ENCODE measurements around the gene RAB29. TPM values are rescaled to one million over a fixed set of nuclear protein-coding genes. Genes with fewer than 3 reads are reported as not detected.

The RAB29 gene
- total RNA-seq, 1 experiment from 2014 or later: 15.1 TPM

- H3K4me1 ChIP-seq (ENCODE audit: control insufficient read depth, insufficient read depth, low read length): peaks cover 15% of the 10 kb centered on the region
- ATAC-seq (no peak), DNase-seq (ENCODE audit: low read depth, low spot score) (no peak)
- intact Hi-C loops (cut with micrococcal nuclease; ENCODE audit: unreplicated experiment): no loop called here
- no peaks in the 10 kb centered on the region for H3K9me3 ChIP-seq (ENCODE audit: control insufficient read depth, insufficient read depth, low read depth, low read length)
- in situ Hi-C loops (cut with HindIII; ENCODE audit: low pct_unique_long_range_greater_than_20kb, low sequenced_read_pairs): no loop called here
- ChIA-PET POLR2A (no interaction called here), CTCF (interaction anchor here (1.0 kb wide), 1 partner anchor 20 kb away, joined by 4 read pairs; no protein-coding TSS in a partner anchor)
- no peaks in the 10 kb centered on the region for H3K27me3 ChIP-seq (ENCODE audit: control insufficient read depth, insufficient read depth, low read length)
- BruUV-seq (replicated peaks): no TSS peak
- no peaks in the 10 kb centered on the region; the same call in 1 of the 2 replicates for H3K36me3 ChIP-seq (ENCODE audit: control insufficient read depth, insufficient read depth, low read length)
- H3K27ac ChIP-seq (ENCODE audit: low read length): peak overlapping the region; percentile 80
- TF ChIP-seq CTCF (IDR thresholded peaks at IDR 0.05) (no peak), TCF7L2 (IDR thresholded peaks at IDR 0.05; ENCODE audit: low read depth, low read length) (no peak), REST (IDR thresholded peaks at IDR 0.05; ENCODE audit: insufficient read depth in 1 of 2, low read depth in 2 of 2, low read length in 1 of 2) (no peak), SIN3A (IDR thresholded peaks at IDR 0.05; ENCODE audit: borderline replicate concordance, insufficient read depth, low read depth, low read length) (no peak), POLR2AphosphoS5 (IDR thresholded peaks at IDR 0.05; ENCODE audit: low read depth, low read length) (no peak)
- peak overlapping the region; percentile 84 to 86 for H3K4me3 ChIP-seq (ENCODE audit: low read depth in 2 of 2, low read length in 2 of 2)
Observed at GRCh38 chr1:205811660-205812059, 36.4 kb upstream of the RAB29 start.

GRCh38 chr1:205810448-205811157 is 35.3 kb upstream of the RAB29 start:
- peaks cover 15% of the 10 kb centered on the region for H3K4me1 ChIP-seq (ENCODE audit: control insufficient read depth, insufficient read depth, low read length)
- H3K36me3 ChIP-seq (ENCODE audit: control insufficient read depth, insufficient read depth, low read length): no peaks in the 10 kb centered on the region; the same call in 1 of the 2 replicates
- intact Hi-C loops (cut with micrococcal nuclease; ENCODE audit: unreplicated experiment) (no loop called here), in situ Hi-C loops (cut with HindIII; ENCODE audit: low pct_unique_long_range_greater_than_20kb, low sequenced_read_pairs) (no loop called here)
- DNase-seq (ENCODE audit: low read depth, low spot score) (no peak), ATAC-seq (no peak)
- ChIA-PET CTCF (interaction anchor here (1.0 kb wide), 1 partner anchor 19 kb away, joined by 4 read pairs; no protein-coding TSS in a partner anchor), POLR2A (no interaction called here)
- no peaks in the 10 kb centered on the region for H3K9me3 ChIP-seq (ENCODE audit: control insufficient read depth, insufficient read depth, low read depth, low read length)
- TF ChIP-seq TCF7L2 (IDR thresholded peaks at IDR 0.05; ENCODE audit: low read depth, low read length): no peak
- TF ChIP-seq CTCF (IDR thresholded peaks at IDR 0.05): peak; percentile 28; the same call in 1 of the 2 replicates
- TF ChIP-seq POLR2AphosphoS5 (IDR thresholded peaks at IDR 0.05; ENCODE audit: low read depth, low read length): no peak
- TF ChIP-seq REST (IDR thresholded peaks at IDR 0.05; ENCODE audit: insufficient read depth in 1 of 2, low read depth in 2 of 2, low read length in 1 of 2): no peak
- TF ChIP-seq SIN3A (IDR thresholded peaks at IDR 0.05; ENCODE audit: borderline replicate concordance, insufficient read depth, low read depth, low read length): no peak
- H3K4me3 ChIP-seq (ENCODE audit: low read depth in 2 of 2, low read length in 2 of 2): no peak overlapping the region
- H3K27me3 ChIP-seq (ENCODE audit: control insufficient read depth, insufficient read depth, low read length): no peaks in the 10 kb centered on the region
- BruUV-seq (replicated peaks): no TSS peak
- H3K27ac ChIP-seq (ENCODE audit: low read length): no peak overlapping the region
